HG03342 (cell line): ENCODE data around the gene DENND4C.
"Not testable (repeated sequence)": the region's sequence is repeated elsewhere in the genome, so short reads cannot be mapped to it uniquely, and the experiment has no call there.

Experiments used
- ATAC-seq: cut with Tn5 transposase; IDR thresholded peaks from one replicate; pipeline ENCODE4 v1.9.1; 2021; ENCODE audit warnings: mild to moderate bottlenecking, moderate library complexity; ENCODE audit not compliant: unreplicated experiment

DENND4C gene

DNA sequence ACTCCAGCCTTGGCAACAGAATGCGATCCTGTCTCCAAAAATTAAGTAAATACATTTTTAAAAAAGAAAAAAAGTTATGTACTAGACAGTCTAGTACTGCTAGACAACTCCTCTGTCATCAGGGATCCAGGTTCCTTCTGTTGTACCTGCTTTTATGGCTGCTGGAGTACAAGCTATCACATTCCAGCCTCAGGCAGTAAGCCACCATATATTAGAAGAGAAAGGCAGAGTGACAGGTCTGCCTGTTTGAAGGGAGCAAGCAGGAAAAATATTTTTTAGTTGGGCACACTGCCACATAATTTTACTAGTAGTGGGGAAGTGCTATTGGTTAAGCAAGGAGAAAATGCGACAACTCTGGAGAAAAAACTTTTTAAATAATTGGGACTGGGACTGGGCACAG, 138.6 kb downstream of the DENND4C start:
- ATAC-seq = no peak

- no peak for ATAC-seq
Observed at GRCh38 chr9:19371942-19372341, 141.4 kb downstream of the DENND4C start.

- ATAC-seq = no peak
Observed at GRCh38 chr9:19372567-19372966, 142.1 kb downstream of the DENND4C start.

DNA sequence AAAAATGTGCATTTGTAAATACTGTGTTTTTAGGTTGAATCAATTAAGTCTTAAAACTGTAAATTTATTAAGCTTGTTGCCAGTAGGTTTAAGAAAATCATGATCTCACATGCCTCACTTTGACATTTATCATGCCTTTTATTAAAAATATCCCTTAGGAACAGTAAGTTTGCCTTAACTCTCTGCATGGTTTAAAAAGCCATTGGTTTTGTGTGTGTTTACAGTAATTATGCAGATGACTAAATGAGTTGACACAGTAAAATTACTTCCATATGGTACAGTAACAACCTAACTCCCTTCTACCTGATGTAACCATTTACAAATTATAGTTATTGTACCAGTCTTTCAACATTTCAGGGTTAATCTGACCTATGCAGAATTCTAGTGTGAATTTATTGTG, 143.0 kb downstream of the DENND4C start:
- ATAC-seq = no peak

GRCh38 chr9:19375538-19375937, 145.0 kb downstream of the DENND4C start:
- no peak for ATAC-seq

DNA sequence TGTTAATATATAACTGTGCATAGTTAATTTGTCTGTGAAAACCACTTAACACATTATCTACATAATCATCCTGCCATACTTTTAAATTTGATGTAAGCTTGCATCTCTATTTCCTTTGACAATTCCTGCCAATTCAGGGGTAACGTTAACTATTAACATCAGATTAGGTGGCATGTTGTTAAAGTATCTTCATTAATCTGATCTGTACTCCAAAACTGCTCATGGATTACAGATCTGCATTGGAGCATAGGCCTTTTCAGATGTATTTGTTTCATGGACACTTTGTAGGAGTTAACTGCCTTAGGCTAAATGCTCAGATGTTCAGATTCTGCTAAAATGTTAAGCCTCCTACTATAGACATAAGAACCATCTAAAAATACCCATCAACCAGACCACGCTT, 146.4 kb downstream of the DENND4C start:
- ATAC-seq = no peak

- ATAC-seq = no peak
Observed at GRCh38 chr9:19378164-19378563, 147.7 kb downstream of the DENND4C start.

DNA sequence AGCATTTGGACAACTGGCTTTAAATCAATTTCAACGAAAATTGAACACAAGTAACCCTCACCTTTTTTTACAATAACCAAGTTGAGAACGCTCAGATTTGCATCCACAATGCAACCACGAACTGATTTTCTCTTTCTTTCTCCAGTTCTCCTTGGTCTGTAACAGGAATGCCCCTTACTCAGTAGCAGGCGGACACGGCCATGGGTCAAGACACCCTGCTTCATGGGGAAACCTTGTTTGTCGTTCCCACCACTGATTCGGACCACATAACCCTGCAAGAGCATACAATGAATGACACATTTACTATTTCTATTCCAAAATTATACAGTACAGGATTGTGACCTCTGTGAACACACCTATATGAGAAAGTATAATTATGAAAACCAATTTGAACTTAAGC, 148.2 kb downstream of the DENND4C start:
- ATAC-seq = no peak

GRCh38 chr9:19379283-19379682, 148.8 kb downstream of the DENND4C start:
- no peak for ATAC-seq

GRCh38 chr9:19379697-19380046, 149.2 kb downstream of the DENND4C start:
- ATAC-seq = peak; percentile 27

DNA sequence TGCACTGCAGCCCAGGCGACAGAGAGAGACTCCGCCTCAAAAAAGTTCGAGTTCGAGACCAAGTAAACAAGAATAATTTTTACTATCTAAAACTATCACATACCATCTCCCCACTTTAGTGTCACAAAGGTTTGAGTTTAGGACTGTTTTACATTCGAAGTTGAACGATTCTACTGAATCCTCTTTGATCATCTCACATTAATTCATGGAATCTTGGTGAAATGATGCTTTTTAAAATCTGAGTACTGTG, 150.3 kb downstream of the DENND4C start:
- ATAC-seq = no peak

DNA sequence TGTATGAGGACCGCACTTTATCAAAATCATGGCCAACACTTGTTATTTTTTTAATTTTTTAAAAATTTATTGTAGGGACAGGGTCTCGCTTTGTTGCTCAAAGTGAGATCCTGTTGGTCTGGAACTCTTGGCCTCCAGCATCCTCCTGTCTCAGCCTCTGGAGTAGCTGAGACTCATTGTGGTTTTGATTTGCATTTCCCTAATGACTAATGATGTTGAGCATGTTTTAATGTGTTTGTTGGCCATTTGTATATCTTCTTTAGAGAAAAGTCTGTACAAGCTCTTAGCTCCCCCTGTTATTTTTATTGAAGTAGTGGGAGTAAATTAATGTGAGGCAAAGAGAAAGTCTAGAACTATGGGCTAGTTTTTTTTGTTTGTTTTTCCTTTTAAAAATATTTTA, 151.2 kb downstream of the DENND4C start:
- no peak for ATAC-seq

- not testable (repeated sequence) for ATAC-seq
Observed at GRCh38 chr9:19385212-19385611, 154.7 kb downstream of the DENND4C start.

DNA sequence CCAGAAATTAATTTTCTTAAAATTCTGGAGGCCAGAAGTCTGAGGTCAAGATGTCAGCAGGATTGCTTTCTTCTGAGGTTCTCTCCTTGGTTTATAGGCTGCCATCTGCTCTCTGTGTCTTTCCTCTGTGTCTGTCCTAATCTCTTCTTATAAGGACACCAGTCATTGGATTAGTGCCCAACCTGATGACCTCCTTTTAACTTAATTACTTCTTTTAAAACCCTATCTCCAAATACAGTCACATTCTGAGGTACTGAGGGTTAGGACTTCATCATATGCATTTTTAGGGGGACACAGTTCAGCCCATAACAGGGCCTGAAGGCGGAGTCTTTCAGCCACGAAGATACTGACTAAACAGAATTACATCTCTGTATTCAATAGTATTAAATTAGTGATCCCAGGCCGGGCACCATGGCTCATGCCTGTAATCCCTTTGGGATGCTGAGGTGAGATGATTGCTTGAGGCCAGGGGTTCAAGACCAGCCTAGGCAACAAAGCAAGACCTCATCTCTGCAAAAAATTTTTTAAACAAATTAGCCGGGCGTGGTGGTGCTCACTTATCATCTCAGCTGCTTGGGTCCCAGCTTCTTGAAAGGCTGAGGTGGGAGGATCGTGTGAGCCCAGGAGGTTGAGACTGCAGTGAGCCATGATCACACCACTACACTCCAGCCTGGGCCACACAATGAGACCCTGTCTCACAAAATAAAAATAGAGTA, 155.5 kb downstream of the DENND4C start:
- no peak for ATAC-seq

DNA sequence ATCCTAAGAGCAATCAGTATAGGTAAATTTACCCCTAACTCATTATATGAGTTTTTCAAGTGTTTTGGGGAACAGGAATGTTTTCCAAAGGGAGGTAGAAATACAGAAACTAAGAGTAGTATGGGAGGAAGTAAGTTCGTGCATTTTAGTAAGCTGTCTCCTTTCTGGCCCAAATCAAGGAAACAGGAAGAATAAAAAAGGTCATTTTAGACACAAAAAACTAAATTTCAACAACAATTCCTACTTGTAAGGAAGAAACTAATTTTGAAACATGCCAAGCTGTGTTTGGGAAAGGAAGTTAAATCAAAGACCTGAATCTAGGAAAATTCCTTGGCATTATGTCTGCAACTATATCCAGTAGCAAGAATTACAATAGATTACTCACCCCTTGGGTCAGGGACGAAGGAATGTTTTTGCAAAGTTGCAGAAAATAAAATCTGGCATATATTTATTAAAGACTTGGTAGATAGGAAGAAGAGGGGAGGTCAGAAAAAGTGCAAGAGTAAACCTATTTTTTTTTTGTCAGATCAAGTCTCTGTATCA, 156.1 kb downstream of the DENND4C start:
- ATAC-seq = no peak

DNA sequence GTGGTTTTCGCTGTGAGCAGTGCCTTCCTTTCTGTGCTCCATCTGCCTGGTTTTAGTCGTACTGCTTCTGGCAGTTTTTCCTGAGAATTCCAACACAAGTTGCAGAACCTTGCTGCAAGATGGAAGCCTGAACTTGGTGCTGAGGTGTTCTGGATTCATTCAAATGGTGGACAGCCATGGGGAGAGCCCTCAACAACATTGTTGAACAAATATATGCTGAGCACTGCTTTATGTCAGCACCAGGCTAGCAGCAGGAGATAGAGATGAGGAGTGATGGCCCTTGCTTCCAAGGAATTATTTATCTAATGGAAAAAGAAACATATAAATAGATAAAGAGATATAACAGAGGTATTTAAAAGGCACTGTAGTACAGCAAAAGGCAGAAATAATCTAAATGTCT, 156.8 kb downstream of the DENND4C start:
- no peak for ATAC-seq

GRCh38 chr9:19389539-19389938, 159.0 kb downstream of the DENND4C start:
- ATAC-seq = not testable (repeated sequence)

DNA sequence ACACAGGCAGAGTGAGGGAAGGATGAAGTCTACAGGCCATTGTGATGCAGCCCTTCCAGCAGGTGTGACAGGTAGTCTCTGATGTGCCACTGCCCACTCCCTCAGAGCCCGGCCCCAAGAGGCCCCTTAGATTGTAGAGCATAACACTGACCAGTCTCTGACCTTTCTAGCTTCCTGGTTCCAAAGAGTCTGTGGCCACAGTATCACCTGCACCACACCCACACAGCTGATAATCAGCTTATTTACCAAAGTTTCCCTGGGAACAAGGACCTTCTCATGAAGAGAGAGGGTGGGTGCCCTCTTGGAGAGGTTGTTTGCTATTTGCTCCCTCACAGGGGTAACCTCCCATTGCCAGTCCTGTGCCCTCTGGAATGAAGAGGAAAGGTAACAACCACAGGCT, 167.4 kb downstream of the DENND4C start:
- no peak for ATAC-seq

DNA sequence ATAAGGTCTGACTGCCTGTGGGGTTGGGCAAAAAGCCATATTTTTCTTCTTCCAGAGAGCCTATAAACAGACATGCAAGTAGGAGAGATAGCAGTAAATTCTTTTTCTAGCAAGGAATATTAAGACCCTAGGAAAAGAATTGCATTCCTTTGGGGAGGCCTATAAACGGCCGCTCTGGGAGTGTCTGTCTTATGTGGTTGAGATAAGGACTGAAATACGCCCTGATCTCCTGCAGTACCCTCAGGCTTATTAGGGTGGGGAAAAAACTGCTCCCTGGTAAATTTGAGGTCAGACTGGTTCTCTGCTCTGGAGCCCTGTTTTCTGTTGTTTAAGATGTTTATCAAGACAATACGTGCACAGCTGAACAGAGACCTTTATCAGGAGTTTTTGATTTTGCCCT, 172.7 kb downstream of the DENND4C start:
- not testable (repeated sequence) for ATAC-seq

DNA sequence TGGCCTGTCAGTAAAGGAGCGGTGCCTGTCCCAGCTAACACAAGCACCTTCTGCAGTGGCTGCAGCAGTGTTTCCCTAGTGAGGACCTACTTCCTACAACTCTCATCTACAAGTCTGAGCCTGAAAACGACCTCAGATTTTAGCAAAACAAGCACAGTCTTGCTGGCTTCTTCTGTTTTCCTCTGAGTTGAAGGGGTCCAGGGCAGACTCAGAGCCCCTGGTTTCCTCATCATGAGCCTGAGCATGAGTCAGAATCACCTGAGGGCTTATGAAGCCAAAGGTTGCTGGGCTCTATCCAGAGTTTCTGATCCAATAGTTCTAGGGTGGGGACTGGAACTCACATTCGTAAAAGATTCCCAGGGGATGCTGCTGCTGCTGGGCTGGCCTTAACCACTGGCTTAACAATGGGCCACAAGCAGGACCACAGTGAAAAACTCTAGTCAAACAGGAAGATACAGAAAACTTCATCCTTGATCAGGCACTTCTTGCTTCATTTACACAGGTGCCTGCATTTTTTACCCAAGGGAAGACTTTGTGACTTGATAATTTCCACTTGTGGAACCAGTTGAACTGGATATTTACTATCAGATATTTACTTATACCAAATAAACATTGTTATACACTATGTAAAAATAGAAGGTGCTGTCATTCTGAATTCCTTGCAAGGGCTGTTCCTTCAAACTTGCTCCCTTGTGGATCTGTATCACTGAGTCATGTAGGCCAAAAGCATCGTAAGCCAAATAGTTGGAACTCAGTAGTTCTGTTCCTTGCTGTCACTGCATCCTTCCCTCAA, 174.0 kb downstream of the DENND4C start:
- ATAC-seq = no peak

DNA sequence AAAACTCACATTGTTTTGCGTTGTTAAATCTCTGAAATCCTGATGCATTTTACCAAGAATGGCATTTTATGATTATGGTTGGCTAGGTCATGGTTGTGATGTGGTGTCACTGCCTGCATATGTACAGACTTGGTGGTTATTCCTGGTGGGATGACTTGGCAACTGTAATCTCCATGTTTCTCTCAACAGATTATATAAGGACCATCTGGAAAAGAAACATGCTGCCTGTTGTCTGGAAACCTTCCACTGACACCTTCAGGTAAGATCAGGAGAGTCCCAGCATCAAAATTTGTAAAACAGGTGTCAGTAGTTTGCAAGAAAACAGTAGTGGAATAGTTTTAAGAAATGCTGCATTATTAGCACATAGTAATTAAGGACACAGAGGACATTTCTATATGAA, 175.3 kb downstream of the DENND4C start:
- ATAC-seq = no peak

GRCh38 chr9:19408316-19408692, 177.8 kb downstream of the DENND4C start:
- peak; percentile 2 for ATAC-seq
